HG03025 (cell line): ENCODE data around the gene ORM1.
"Not testable (repeated sequence)": the region's sequence is repeated elsewhere in the genome, so short reads cannot be mapped to it uniquely, and the experiment has no call there.

Experiments
- ATAC-seq: cut with Tn5 transposase; IDR thresholded peaks from one replicate; pipeline ENCODE4 v1.9.1; 2021; ENCODE audit warnings: mild to moderate bottlenecking, moderate library complexity; ENCODE audit not compliant: unreplicated experiment, low FRiP score

ORM1 gene

GRCh38 chr9:114322831-114323531 lies at the start of gene ORM1:
TSS of gene ORM1 (plus strand) at chr9:114323098. CDS start at chr9:114323134, 36 bp downstream.
- ATAC-seq = not testable (repeated sequence)

GRCh38 chr9:114273461-114273881 lies 49.4 kb upstream of the ORM1 start:
- ATAC-seq = no peak

DNA sequence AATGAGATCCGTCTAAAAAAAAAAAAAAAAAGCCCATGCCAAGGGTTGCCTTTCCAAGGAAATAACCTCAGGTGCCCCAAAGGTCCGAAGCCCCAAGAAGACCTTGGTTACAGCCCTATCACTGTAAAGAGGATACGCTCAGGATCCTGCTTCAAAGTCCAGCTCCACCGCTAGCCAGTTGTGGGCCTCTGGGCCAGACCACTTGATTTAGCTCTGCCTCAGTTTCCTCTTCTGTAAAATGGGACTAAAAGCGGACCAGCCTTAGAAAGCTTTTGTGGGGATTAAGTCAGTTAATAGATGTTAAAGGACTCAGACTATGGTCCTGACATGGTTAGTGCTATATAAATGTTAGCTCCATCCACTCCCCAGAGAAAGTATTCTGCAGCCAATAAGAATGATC lies 48.7 kb upstream of the ORM1 start:
- ATAC-seq = no peak

GRCh38 chr9:114275246-114276004 lies 47.5 kb upstream of the ORM1 start:
- no peak for ATAC-seq

DNA sequence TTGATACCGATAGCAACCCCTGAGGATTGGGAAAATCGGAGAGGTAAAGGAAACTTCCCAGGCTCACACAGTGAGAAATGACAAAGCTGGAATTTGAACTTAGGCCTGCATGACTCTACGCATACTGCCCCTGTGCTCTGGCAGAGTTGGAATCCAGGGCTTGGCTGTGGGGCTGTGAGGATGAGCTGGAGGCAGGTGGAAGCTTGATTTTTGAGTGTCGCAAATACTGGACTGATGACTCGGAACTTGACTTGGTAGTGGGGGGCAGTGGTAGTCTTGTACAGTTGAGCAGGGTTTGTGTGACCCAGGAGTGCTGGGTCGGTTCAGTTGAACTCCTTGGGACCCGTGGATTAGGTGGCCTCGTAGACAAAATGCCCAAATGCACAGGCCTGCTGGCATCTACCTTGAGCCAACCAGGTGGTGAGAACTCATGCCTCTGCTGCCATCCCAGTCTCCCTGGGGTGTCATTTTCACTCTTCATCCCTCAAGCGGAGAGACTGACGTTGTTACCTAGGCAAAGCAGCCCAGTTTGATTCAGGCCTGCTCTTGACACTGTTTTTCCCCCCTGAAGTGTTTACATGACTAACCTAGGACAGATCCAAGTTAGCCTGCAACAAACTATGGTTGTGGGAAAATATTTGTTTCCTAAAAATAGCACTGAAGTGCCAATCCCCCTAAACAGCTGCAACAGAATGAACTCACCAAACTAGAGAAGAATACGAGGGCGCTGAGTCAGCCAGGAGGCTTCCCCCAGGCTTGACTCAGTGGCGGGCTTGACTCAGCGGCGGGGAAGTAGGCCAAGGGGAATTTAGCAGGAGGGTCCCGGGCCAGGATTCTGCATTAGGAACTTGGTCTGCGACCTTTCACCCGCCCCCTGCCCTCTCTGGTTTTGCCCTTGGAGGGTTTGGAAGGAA lies 45.7 kb upstream of the ORM1 start:
- ATAC-seq = no peak

GRCh38 chr9:114278356-114278755 lies 44.5 kb upstream of the ORM1 start:
- no peak for ATAC-seq

DNA sequence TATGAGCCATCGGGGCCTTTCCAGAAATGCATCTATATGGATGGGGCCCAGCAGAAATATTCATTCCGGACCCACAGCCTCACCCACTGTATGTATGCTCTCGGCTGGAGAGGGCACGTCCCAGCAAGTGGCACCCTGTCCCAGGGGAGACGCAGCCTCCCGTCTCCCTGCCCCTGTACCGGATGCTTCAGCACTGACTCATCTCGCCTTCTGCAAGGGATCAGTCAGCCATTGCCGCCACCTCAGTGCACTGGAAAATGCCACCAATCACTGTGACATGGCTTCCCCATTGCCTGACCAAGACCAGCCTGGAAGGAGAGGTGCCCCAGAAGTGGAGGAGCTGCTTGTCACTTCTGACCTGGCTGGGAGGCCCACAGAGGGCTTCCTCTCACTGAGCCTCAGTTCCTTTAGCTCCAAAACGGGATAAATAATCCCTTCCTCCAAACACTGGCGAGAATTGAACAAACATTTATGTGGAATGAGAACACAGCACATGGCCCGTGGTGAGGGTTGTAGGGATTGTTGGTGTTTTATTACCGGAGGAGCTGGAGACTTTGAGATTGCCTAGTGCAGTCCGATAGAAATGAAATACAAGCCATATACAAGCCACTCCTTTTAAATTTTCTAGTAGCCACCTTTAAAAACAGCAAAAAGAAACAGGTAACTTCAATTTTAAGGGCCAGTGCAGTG lies 43.9 kb upstream of the ORM1 start:
- ATAC-seq = no peak

GRCh38 chr9:114279693-114280092 lies 43.2 kb upstream of the ORM1 start:
- ATAC-seq = no peak

- ATAC-seq = no peak
Observed at GRCh38 chr9:114280636-114281472, 42.0 kb upstream of the ORM1 start.

DNA sequence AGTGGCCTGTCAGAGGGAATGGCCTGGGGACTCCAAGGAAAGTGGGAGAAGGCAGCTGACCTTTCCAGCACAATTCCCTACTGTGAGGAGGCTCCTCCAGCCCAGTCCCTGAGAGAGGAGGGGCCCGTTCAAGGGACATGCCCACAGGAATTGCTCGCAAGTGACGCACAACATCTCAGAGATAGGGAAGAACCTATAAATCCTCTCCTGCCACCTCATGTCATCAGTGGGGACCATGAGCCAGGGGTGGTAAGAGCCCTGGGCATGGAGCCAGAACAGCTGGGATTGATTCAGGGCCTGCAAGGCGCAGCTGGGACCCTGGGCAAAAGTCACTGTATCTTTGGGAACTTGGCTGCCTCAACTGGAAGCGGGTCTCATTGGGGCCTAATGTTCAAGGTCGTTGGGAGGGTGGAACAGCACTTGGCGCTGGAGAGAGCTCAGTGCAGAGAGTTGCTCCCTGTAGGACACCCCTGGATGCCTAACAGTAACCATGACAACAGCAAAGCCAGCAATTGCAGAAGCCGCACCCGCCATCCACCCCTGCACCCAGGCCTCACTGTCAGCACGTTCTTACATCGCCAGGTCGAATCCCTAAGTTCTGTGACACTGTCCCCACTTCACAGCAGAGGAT lies 41.3 kb upstream of the ORM1 start:
- no peak for ATAC-seq

GRCh38 chr9:114282104-114282485 lies 40.8 kb upstream of the ORM1 start:
- no peak for ATAC-seq

- ATAC-seq = no peak
Observed at GRCh38 chr9:114282507-114282906, 40.4 kb upstream of the ORM1 start.

DNA sequence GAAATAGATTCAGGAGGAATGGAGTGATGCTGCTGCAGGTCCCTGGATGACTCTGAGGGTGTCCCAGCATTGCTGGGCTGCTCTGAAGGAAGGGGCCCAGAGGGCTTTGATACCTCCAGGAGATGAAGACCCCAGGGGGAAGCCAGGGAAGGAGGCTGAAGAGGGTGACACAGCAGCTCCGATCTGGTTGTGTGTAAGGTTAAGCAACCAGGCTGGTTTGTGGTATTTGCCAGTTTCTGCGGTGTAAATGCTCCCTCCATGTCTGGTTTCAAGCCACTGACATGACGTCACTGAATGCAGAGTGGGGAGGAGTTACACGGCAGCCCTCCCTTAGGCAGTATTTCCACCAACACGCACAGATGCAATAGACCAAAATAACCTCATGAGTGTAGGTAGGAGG lies 40.0 kb upstream of the ORM1 start:
- no peak for ATAC-seq

DNA sequence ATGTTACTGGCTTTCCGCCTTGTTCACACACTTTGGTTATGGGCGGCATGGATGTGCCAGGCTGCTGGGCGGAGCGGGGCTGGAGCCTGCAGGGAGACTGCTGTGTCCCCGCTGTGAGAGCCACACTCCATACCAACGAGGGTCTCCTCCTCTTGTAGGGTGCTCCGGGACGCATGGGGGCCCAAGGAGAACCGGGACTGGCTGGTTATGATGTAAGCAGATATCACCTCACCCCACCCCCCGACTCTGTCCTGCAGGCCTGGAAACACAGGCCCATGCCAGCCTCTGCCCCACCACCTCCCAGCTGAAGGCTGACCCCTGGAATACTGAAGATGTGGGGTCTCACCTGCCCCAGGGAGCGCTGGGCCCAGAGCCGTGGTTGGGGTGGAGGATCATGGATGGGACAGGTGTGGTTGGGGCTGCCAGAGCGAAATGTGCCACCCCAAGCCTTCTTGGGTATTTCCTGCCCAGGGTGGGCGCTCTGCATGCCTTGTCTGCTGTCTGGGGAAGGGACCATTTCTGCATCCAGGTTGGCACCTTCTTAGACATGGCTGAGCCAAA lies 39.3 kb upstream of the ORM1 start:
- no peak for ATAC-seq

DNA sequence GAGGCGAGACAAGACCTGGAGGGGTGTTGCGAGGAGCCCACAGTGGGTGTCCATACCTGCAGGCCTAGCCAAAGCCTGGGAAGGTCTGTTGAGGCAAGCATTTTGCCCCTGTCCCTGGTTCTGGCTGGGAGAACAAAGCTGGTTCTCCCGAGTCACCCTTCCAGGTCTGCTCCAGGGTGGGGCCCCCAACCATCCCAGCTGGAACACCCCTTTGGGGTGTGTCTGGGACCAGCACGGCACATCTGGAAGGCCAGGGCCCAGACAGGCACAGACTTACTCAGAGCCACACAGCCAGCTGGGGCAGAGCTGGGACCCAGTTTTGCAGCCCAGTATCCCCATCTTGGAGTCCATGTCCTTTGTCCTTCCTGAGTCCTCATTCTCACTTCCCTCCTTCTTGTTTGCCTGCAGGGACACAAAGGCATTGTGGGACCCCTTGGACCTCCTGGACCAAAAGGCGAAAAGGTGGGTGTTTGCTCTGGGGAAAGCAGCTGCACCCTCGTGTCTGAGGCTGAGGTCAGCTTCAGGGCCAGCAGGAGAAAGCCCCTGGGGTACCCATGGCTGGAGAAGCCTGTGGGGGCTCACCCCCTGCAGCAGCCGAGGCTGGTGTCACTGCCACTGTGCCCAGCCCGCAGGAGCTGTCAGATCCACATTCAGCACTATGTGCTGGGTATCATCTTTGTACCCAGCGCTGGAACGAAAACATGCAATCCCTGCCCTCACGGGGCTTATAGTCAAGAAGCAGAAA lies 38.4 kb upstream of the ORM1 start:
- no peak for ATAC-seq

GRCh38 chr9:114285166-114285867 lies 37.6 kb upstream of the ORM1 start:
- ATAC-seq = no peak

DNA sequence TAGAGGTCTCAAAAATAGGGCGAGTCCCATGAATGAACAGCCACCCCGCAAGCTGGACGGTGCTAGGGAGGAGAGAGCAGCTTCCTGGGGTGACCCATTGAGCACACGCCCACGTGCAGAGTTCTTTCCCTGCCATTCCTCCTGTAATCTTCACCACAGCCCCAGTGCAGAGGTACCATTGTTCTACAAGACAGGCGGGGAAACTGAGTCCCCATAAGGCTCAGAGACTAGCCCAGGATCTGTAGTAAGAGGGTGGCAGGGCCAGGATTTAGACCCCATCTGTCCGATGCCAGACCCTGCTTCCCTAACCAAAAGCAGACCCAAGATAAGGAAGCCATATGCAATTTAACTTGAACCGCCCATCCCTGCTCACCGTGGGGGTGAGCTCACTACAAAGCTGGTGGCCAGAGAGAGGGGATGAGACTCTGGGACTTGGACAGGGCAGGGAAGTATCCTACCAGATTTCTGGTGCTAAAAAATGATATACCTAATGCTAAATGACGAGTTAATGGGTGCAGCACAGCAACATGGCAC lies 36.7 kb upstream of the ORM1 start:
- ATAC-seq = no peak
